Effector memory CD4-positive, alpha-beta T cell (primary cell): ENCODE results near the gene SNRPD2.
A peak's percentile ranks its signal among the peaks of the same experiment; 100 is the strongest.
"Not testable (repeated sequence)": the region's sequence is repeated elsewhere in the genome, so short reads cannot be mapped to it uniquely, and the experiment has no call there.

Experiments
- DNase-seq, 3 donors: peaks; one replicate each; pipeline ENCODE4 v3.0.0-alpha.2; 2020
- H3K27ac ChIP-seq: 2 replicates; pipeline ENCODE4 v1.7.0; 2013; ENCODE audit warnings: mild to moderate bottlenecking, low read length, moderate library complexity; ENCODE audit not compliant: insufficient read depth, poor library complexity, severe bottlenecking
- H3K27me3 ChIP-seq: replicated peaks from 2 replicates; pipeline ENCODE4 v1.7.0; 2013; ENCODE audit warnings: mild to moderate bottlenecking, low read length; ENCODE audit not compliant: insufficient read depth, control insufficient read depth, poor library complexity, severe bottlenecking
- H3K36me3 ChIP-seq: 2 replicates; pipeline ENCODE4 v1.7.0; 2013; ENCODE audit warnings: mild to moderate bottlenecking, low read length, moderate library complexity; ENCODE audit not compliant: control insufficient read depth, insufficient read depth
- H3K4me1 ChIP-seq: 2 replicates; pipeline ENCODE4 v1.7.0; 2013; ENCODE audit warnings: low read length, mild to moderate bottlenecking; ENCODE audit not compliant: control insufficient read depth, insufficient read depth, poor library complexity, severe bottlenecking
- H3K4me3 ChIP-seq: 2 replicates; pipeline ENCODE4 v1.7.0; 2013; ENCODE audit warnings: low read length, low read depth, mild to moderate bottlenecking; ENCODE audit not compliant: insufficient read depth, poor library complexity, severe bottlenecking
- H3K9me3 ChIP-seq: 2 replicates; pipeline ENCODE4 v1.7.0; 2013; ENCODE audit warnings: mild to moderate bottlenecking, low read length, moderate library complexity; ENCODE audit not compliant: control insufficient read depth

The SNRPD2 gene

GRCh38 chr19:45701676-45702075, 9.9 kb upstream of the SNRPD2 start:
- Histone ChIP-seq H3K27me3 (no peaks in the 10 kb centered on the region), H3K27ac (no peak overlapping the region), H3K9me3 (no peaks in the 10 kb centered on the region), H3K4me3 (no peak overlapping the region), H3K36me3 (peaks cover 12% of the 10 kb centered on the region), H3K4me1 (no peaks in the 10 kb centered on the region)
- no peak for DNase-seq

- DNase-seq: peak; percentile 40 to 64 (median 43)
- no peaks in the 10 kb centered on the region for H3K27me3 ChIP-seq
- peaks cover 14% of the 10 kb centered on the region for H3K36me3 ChIP-seq
- peak overlapping the region; percentile 69 for H3K4me3 ChIP-seq
- H3K27ac ChIP-seq: peak overlapping the region; percentile 83
- H3K4me1 ChIP-seq: peaks cover 15% of the 10 kb centered on the region
- no peaks in the 10 kb centered on the region for H3K9me3 ChIP-seq
Measured at GRCh38 chr19:45693106-45693788, 1.5 kb upstream of the SNRPD2 start.

- no peaks in the 10 kb centered on the region for H3K9me3 ChIP-seq
- DNase-seq: peak; percentile 93 to 96 (median 96)
- H3K27me3 ChIP-seq: no peaks in the 10 kb centered on the region
- H3K4me3 ChIP-seq: peak within 1 kb of the TSS; percentile 69
- H3K27ac ChIP-seq: peak within 1 kb of the TSS; percentile 83
- peaks cover 22% of the 10 kb centered on the region for H3K36me3 ChIP-seq
- peaks cover 15% of the 10 kb centered on the region for H3K4me1 ChIP-seq
Measured at GRCh38 chr19:45692187-45693105, 693 bp upstream of the SNRPD2 start, which contains the start of gene QPCTL. QPCTL (plus strand) TSS chr19:45692666; CDS start chr19:45692704, 38 bp downstream.

- H3K9me3 ChIP-seq: no peaks in the 10 kb centered on the region
- H3K27ac ChIP-seq: no peak overlapping the region
- H3K36me3 ChIP-seq: peaks cover 33% of the 10 kb centered on the region
- no peaks in the 10 kb centered on the region for H3K27me3 ChIP-seq
- no peak overlapping the region for H3K4me3 ChIP-seq
- no peak for DNase-seq
- H3K4me1 ChIP-seq: peaks cover 7% of the 10 kb centered on the region
Measured at GRCh38 chr19:45687599-45687998, 4.2 kb downstream of the SNRPD2 start.

- H3K4me3 ChIP-seq, H3K27ac ChIP-seq, H3K4me1 ChIP-seq, H3K27me3 ChIP-seq, H3K9me3 ChIP-seq, DNase-seq: not testable (repeated sequence)
- H3K36me3 ChIP-seq: peaks cover 33% of the 10 kb centered on the region
Measured at GRCh38 chr19:45685045-45685444, 6.7 kb downstream of the SNRPD2 start.

DNA sequence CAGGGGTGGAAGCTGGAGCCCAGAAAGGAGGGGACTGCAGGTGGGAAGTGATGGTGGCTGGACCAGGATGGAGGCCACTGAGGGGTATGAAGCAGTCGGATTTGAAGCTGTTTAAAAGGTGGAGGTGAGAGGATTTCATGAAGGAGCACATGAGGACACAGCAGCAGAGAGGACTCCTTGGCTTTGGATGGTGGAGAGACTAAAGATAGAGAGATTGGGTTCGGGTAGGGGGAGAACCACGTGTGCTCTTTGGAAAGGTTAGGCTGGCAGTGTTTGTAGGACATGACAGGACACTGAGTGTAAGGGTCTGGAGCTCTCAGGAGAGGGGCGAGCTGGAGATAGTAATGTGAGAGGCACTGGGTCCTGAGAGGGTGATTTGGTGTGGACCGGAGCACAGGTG, 8.8 kb downstream of the SNRPD2 start:
- H3K4me3 ChIP-seq: no peak overlapping the region
- no peak overlapping the region for H3K27ac ChIP-seq
- no peak for DNase-seq
- no peaks in the 10 kb centered on the region for H3K27me3 ChIP-seq
- H3K9me3 ChIP-seq: no peaks in the 10 kb centered on the region
- peaks cover 7% of the 10 kb centered on the region for H3K4me1 ChIP-seq
- peaks cover 25% of the 10 kb centered on the region for H3K36me3 ChIP-seq

DNA sequence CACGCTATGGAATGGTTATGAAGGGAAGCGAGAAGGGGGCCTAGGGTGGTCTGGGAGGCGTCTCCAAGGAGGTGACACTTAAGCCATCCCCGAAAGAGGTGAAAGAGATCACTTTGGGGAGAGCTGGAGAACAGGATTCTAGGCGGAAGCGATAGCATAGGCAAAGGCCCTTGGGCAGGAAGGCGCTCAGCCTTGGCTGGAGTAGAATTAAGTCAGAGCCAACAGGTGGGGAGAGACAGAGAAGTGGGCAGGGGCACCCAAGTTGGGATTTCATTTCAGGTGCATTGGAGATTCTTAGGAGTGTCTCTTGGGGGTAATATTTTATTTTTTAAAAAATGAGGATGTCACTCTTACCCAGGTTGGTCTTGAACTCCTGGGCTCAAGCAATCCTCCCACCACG, 9.6 kb downstream of the SNRPD2 start:
- Histone ChIP-seq H3K36me3 (peaks cover 17% of the 10 kb centered on the region), H3K27ac (no peak overlapping the region), H3K4me3 (no peak overlapping the region), H3K27me3 (no peaks in the 10 kb centered on the region), H3K9me3 (no peaks in the 10 kb centered on the region), H3K4me1 (peaks cover 11% of the 10 kb centered on the region)
- DNase-seq: no peak

GRCh38 chr19:45681391-45682015, 10.2 kb downstream of the SNRPD2 start:
- H3K4me3 ChIP-seq: peak overlapping the region; percentile 9
- H3K36me3 ChIP-seq: peaks cover 13% of the 10 kb centered on the region
- H3K9me3 ChIP-seq: no peaks in the 10 kb centered on the region
- H3K27ac ChIP-seq: no peak overlapping the region
- DNase-seq: peak; percentile 73 to 78 (median 77)
- no peaks in the 10 kb centered on the region for H3K27me3 ChIP-seq
- H3K4me1 ChIP-seq: peaks cover 15% of the 10 kb centered on the region

- Histone ChIP-seq H3K4me1 (peaks cover 16% of the 10 kb centered on the region), H3K36me3 (no peaks in the 10 kb centered on the region), H3K27me3 (no peaks in the 10 kb centered on the region), H3K4me3 (peak overlapping the region; percentile 52), H3K9me3 (no peaks in the 10 kb centered on the region), H3K27ac (no peak overlapping the region)
- peak; percentile 67 to 78 (median 72) for DNase-seq
Measured at GRCh38 chr19:45677351-45678230, 14.2 kb downstream of the SNRPD2 start.
